Duodenal mucosa (tissue), 2 donors: ENCODE results near the gene EPB41L4A.
"Not testable (repeated sequence)": the region's sequence is repeated elsewhere in the genome, so short reads cannot be mapped to it uniquely, and the experiment has no call there.

Experiments
- H3K27ac ChIP-seq: one replicate; pipeline ENCODE4 v1.7.0; 2013; ENCODE audit warnings: low read depth, low read length
- H3K27me3 ChIP-seq, 2 donors: one replicate each; pipeline ENCODE4 v1.7.0; 2013; ENCODE audit warnings: low read length in 2 of 2, control low read depth in 1 of 2; ENCODE audit not compliant: insufficient read depth in 2 of 2, control insufficient read depth in 1 of 2
- H3K36me3 ChIP-seq, 2 donors: one replicate each; pipeline ENCODE4 v1.7.0; 2013; ENCODE audit warnings: low read length in 2 of 2, control low read depth in 1 of 2; ENCODE audit not compliant: insufficient read depth in 2 of 2, control insufficient read depth in 1 of 2
- H3K4me1 ChIP-seq, 2 donors: one replicate each; pipeline ENCODE4 v1.7.0; 2013; ENCODE audit warnings: low read length in 2 of 2, control low read depth in 1 of 2; ENCODE audit not compliant: insufficient read depth in 2 of 2, control insufficient read depth in 1 of 2
- H3K4me3 ChIP-seq, 2 donors: one replicate each; pipeline ENCODE4 v1.7.0; 2013; ENCODE audit warnings: low read length in 2 of 2, low read depth in 1 of 2
- H3K9ac ChIP-seq, 2 donors: one replicate each; pipeline ENCODE4 v1.7.0; 2013; ENCODE audit warnings: low read length in 2 of 2, low read depth in 1 of 2
- H3K9me3 ChIP-seq, 2 donors: one replicate each; pipeline ENCODE4 v1.7.0; 2013; ENCODE audit warnings: low read length in 2 of 2, control low read depth in 1 of 2; ENCODE audit not compliant: control insufficient read depth in 1 of 2

EPB41L4A gene

DNA sequence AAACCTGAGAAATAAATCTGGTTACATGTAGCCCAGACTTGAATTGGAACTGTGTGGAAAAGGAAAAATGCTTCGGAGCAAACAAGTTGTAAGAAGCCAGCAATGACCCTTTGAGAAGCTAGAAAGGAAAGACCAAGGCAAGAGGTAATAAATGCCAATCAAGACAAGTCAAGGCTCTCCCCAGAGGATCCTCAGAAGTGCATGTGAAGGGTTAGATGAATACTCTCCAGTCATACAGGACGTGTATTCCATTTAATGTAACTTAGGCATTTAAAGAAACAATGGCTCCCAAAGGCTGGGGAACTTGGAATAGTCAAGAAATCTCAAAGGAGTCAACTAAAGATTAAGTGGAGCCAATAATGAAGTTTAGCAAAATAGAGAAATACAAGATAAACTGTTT is 36.2 kb downstream of the EPB41L4A start:
- Histone ChIP-seq H3K4me3 (no peak overlapping the region), H3K4me1 (no peaks in the 10 kb centered on the region), H3K27me3 (no peaks in the 10 kb centered on the region), H3K9ac (no peak overlapping the region), H3K9me3 (no peaks in the 10 kb centered on the region), H3K27ac (no peak overlapping the region), H3K36me3 (no peaks in the 10 kb centered on the region)

DNA sequence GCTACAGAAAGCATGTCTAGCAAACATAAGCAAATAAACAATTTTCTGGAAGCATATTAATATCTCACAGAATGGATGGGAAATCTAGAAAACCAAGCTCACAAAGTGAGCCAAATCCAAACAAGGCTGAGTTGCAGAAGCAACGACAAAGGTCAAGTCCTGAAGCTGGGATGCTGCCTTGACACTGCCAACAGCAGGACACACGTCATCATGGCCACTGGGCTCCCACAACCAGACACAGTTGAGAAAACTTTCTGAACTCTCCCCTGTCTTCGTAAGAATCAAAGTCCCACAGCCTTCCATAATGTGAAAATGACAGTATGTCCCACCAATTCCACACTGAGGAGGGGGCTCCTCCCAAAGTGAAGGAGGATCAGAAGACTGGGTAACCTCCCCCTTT is 37.6 kb downstream of the EPB41L4A start:
- Histone ChIP-seq H3K27me3 (no peaks in the 10 kb centered on the region), H3K9ac (no peak overlapping the region), H3K9me3 (no peaks in the 10 kb centered on the region), H3K27ac (no peak overlapping the region), H3K4me1 (no peaks in the 10 kb centered on the region), H3K4me3 (no peak overlapping the region), H3K36me3 (no peaks in the 10 kb centered on the region)

DNA sequence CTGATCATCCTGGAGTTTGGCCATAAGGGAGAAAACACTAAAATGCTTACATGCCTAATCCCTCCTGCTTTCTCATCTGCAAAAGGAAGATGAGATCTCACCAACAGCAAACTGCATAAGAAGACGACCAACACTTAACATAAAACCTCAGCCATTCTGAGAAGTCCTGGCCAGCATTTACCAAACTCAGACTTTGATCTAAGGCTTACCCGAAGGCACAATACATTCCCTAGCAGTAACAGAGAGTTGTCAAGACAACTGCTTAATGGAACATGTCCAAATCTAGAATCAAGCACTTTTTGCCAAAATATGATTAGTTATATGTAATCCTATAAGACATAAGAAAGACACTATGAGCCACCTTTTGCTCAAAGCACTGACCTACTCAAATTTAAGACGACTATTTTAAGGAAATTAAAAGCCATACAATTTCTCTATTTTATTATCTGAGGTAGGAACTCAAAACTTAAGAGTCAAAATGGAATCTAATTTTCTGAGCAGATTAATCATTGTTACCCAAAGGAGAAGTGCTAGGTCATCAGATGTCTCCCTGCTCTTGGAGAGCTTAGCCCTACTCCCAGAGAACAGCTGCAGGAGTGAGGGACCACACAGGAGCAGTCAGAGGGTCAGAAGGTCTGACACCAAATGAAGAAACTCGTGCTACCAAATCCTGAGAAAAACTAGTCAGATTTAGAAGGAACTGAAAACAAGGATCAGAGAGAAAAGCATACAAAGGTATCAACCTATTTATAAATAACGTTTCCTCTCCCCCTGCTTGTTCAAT is 39.3 kb downstream of the EPB41L4A start:
- Histone ChIP-seq H3K36me3 (no peaks in the 10 kb centered on the region), H3K9ac (no peak overlapping the region), H3K27me3 (no peaks in the 10 kb centered on the region), H3K9me3 (no peaks in the 10 kb centered on the region), H3K27ac (no peak overlapping the region), H3K4me1 (no peaks in the 10 kb centered on the region), H3K4me3 (no peak overlapping the region)

- no peak overlapping the region for H3K9ac ChIP-seq
- H3K27me3 ChIP-seq: no peaks in the 10 kb centered on the region
- H3K4me3 ChIP-seq: no peak overlapping the region
- no peaks in the 10 kb centered on the region for H3K36me3 ChIP-seq
- no peak overlapping the region for H3K27ac ChIP-seq
- H3K4me1 ChIP-seq: no peaks in the 10 kb centered on the region
- H3K9me3 ChIP-seq: no peaks in the 10 kb centered on the region
Measured at GRCh38 chr5:112374818-112375217, 44.3 kb downstream of the EPB41L4A start.

DNA sequence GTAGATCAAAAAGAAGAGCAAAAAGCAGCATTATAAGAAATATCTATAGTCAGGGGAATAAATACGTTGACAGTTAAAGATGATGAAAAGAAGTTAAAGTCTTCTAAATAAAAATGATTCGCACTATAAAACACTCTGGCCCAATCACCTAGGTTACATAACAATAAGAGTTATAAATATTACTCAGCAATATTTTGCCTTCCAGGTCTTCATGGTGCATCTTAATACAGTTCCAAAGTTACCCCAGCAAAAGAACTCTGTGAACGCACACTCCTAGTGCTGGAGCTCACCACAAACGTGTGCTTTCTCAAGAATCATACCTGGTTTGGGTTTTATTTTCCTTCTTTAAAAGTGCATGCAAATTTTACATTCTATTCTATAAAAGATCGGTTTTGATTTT is 44.7 kb downstream of the EPB41L4A start:
- Histone ChIP-seq H3K4me1 (no peaks in the 10 kb centered on the region), H3K27me3 (no peaks in the 10 kb centered on the region), H3K27ac (no peak overlapping the region), H3K36me3 (no peaks in the 10 kb centered on the region), H3K9ac (no peak overlapping the region), H3K9me3 (no peaks in the 10 kb centered on the region), H3K4me3 (no peak overlapping the region)

DNA sequence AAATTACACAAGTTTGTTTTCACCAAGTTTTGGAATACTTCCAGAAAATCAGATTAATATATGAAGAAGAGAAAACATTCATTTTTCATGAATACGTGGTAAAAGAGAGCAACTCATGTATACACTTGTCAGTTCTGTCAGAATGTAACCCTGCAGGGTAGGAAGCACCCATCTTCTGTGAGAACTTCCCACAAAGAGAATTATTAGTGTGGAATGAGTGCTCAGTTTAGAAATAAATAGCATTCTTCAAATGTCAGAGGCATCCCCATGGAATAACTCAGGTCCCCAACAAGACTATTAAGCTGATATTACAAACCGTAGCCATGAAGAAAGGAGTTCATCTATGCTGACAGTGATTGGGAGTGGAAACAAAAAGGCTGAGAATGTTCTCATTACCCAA is 45.2 kb downstream of the EPB41L4A start:
- no peak overlapping the region for H3K4me3 ChIP-seq
- H3K4me1 ChIP-seq: no peaks in the 10 kb centered on the region
- H3K9me3 ChIP-seq: no peaks in the 10 kb centered on the region
- no peak overlapping the region for H3K27ac ChIP-seq
- no peaks in the 10 kb centered on the region for H3K27me3 ChIP-seq
- H3K9ac ChIP-seq: no peak overlapping the region
- H3K36me3 ChIP-seq: no peaks in the 10 kb centered on the region

DNA sequence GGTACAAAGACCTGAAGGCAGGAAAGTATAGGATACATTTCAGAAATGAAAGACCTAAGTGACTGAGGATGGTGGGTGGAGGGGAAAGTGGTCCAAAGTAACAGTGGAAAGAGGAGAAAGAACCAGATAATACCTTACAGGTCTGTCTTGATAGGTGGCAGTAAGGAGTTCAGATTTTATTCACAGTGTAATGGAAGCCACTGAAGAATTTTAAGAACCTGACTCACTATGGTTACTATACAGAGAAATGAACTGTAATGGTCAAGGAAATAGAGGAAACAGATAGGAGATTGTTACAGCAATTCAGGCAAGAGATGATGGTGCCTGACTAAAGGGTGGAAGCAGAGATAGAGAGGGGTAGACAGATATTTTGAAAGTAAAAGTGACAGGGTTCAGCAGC is 46.5 kb downstream of the EPB41L4A start:
- Histone ChIP-seq H3K9ac (no peak overlapping the region), H3K27me3 (no peaks in the 10 kb centered on the region), H3K4me1 (no peaks in the 10 kb centered on the region), H3K27ac (no peak overlapping the region), H3K36me3 (no peaks in the 10 kb centered on the region), H3K9me3 (no peaks in the 10 kb centered on the region), H3K4me3 (no peak overlapping the region)

GRCh38 chr5:112371067-112371466 is 48.0 kb downstream of the EPB41L4A start:
- no peaks in the 10 kb centered on the region for H3K36me3 ChIP-seq
- no peaks in the 10 kb centered on the region for H3K4me1 ChIP-seq
- no peak overlapping the region for H3K27ac ChIP-seq
- no peaks in the 10 kb centered on the region for H3K9me3 ChIP-seq
- no peak overlapping the region for H3K4me3 ChIP-seq
- no peaks in the 10 kb centered on the region for H3K27me3 ChIP-seq
- no peak overlapping the region for H3K9ac ChIP-seq

DNA sequence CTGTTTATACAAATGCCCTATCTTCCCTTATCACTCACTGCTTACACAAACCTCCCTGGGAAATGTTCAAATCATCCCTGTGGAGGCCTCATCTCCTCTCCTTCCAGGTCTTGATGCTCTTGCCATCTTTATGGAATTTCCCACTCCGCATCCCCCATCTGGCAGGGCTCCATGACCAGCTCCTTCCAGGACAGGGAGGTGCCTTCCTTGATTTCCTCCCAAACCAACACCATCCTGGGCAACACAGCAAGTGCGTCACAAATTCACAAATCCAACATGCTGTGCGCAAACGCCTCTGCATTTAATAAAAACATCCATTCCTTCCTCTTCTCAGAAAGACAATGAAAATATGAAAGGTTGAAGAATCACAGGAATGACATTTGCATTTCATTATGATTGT is 51.7 kb downstream of the EPB41L4A start:
- H3K36me3 ChIP-seq: no peaks in the 10 kb centered on the region
- no peak overlapping the region for H3K4me3 ChIP-seq
- H3K4me1 ChIP-seq: no peaks in the 10 kb centered on the region
- H3K9me3 ChIP-seq: no peaks in the 10 kb centered on the region
- no peak overlapping the region for H3K9ac ChIP-seq
- H3K27me3 ChIP-seq: no peaks in the 10 kb centered on the region
- H3K27ac ChIP-seq: no peak overlapping the region

GRCh38 chr5:112366987-112367386 is 52.1 kb downstream of the EPB41L4A start:
- Histone ChIP-seq H3K27me3 (no peaks in the 10 kb centered on the region), H3K9me3 (no peaks in the 10 kb centered on the region), H3K4me3 (no peak overlapping the region), H3K9ac (no peak overlapping the region), H3K27ac (no peak overlapping the region), H3K4me1 (no peaks in the 10 kb centered on the region), H3K36me3 (no peaks in the 10 kb centered on the region)

DNA sequence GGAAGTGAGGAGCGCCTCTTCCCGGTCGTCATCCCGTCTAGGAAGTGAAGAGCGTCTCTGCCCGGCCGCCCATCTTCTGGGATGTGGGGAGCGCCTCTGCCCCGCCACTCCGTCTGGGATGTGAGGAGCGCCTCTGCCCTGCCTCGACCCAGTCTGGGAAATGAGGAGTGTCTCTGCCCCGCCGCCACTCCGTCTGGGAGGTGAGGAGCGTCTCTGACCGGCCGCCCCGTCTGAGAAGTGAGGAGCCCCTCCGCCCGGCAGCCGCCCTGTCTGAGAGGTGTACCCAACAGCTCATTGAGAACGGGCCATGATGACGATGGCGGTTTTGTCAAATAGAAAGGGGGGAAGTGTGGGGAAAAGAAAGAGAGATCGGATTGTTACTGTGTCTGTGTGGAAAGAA is 58.3 kb downstream of the EPB41L4A start:
- H3K9me3 ChIP-seq, H3K27me3 ChIP-seq, H3K9ac ChIP-seq, H3K4me3 ChIP-seq, H3K27ac ChIP-seq, H3K36me3 ChIP-seq, H3K4me1 ChIP-seq: not testable (repeated sequence)
